ENCODE measurements around the gene HOXA10.

The HOXA10 gene

DNA sequence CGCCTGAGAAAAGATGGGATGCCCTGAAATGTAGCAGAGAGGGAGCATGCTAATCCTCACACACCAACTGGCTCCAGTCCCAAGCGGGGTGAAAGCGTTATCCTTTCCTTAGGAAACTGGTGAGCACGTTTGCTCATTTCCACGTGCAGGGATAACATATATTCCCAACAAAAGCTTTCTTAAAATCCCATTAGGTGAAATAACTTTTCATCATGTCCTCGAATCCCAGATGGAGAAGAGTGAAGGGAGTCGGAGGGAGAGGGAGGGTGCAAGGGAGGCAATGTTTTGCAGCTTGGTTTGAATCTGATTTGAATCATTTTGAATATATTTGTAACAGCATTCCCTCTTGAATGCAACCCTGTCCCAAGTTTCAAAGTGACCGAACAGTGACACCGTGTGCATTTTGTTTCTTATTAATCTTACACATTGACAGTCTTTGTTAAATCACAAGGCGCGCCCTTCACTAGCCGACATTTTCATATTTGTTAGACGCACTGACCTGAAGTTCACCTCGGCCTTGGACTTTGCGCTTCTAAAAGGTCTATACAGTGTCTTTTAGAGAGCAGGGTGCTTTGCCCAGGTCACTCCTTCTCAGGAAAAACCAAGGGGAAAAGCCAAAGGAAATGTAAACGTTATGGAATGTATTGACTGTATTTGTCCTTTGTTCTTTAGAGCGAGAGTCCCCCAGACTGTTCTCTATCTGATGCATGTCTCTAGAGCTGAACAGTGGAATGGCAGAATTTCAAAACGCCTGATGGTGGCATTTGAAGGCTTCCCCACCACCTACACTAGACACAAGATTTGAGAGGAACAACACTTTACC lies 40.5 kb downstream of the HOXA10 start:
- TF ChIP-seq CTCF (IDR thresholded peaks at IDR 0.05) = no peak

DNA sequence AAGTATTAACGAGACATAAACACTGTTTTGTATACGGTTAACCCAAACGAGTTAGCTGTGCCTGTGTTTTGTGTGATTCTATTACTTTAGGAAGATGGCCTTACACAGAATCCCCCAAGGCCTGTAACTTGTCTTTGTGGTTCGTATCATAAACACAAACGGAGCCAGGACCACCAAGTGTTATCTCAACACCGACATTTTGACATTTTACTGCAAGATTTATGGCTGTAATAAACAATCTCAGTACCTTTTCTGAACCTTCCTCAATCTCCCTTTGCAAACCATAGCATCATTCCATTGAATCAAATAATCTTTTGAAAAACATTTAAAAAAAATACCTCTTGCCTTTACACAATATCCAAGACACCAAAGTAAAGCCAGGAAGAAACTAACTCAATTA lies 41.1 kb downstream of the HOXA10 start:
- no peak for TF ChIP-seq CTCF (IDR thresholded peaks at IDR 0.05)

GRCh38 chr7:27132214-27132613 lies 41.9 kb downstream of the HOXA10 start:
- TF ChIP-seq CTCF (IDR thresholded peaks at IDR 0.05) = no peak

DNA sequence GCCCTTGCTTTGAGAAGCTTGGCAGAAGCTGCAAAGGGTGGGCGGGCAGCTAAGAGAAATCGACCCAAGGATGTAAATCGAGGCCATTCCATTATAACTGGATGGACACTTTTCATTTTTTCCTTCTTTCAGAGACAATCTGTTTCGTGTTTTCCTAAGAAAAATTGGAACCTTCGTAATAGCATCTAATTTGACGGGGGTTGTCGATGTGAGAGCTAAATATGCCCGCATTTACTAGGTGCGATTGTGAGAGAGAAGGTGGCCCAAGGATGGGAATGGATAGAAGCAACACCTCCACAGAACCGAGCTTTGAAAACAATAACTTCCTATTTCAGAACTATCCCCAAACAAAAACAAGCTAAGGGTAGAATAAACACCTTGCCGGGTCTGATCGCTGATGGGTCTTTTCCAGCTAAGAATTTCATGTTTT lies 42.7 kb downstream of the HOXA10 start:
- TF ChIP-seq CTCF (IDR thresholded peaks at IDR 0.05) = no peak

DNA sequence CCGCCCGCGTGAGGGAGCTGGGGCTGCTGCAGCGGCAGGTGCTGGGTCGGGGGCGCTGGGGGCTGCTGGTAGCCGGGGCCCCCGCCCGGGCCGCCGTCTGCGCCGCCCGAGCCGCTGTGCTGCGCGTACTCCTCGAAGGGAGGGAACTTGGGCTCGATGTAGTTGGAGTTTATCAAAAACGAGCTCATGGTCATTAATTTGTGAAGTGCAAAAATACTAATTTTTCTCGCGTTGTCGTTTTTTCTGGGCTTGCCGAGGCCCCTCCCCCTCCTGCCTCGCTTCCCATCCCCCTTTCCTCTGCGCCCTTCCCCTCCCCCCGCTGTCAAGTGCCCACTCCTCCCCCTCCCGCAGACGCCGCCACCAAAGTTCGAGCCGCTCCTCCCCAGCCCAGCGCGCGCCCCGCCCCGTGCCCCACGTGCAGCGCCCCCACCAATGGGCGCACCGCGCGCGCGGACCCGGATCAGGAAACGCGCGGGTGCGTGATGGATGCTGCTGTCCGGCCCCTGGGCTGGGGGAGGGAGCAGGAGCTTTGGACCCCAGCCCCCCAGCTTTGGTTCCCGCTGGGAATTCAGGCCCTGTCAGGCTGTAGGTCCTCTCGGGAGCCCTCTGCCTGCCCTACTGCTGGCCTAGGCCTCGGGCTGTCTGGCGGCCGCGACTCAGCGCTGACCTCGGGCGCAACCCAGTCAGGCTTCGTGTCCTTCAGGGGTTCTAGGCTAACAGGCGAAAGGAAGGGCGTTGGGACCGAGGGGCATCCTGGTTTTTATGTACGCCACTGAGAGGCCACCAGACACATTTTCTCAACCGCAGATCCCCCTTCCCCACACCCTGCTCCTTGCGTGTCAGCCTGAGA lies 43.4 kb downstream of the HOXA10 start, which contains the start of gene HOXA4:
Gene HOXA4 (minus strand): TSS at position 218 of the 850 bp plus-strand sequence. CDS start 24 bp downstream, at position 194.
- no peak for TF ChIP-seq CTCF (IDR thresholded peaks at IDR 0.05)

- TF ChIP-seq CTCF (IDR thresholded peaks at IDR 0.05) = no peak
These were observed 44.2 kb downstream of the HOXA10 start for GRCh38 chr7:27129729-27130539.

Data from LNCAP (cell line).